Liver (tissue), 9 donors: Measurements from ENCODE around the gene RTN1. TPM values are rescaled to one million over a fixed set of nuclear protein-coding genes. Genes with fewer than 3 reads are reported as not detected.

Experiments
- DNase-seq: peaks from one replicate; pipeline ENCODE4 v3.0.0-alpha.2; 2017; ENCODE audit warnings: low spot score
- H3K27ac ChIP-seq, 2 donors: one replicate each; pipeline ENCODE4 v1.7.0; 2013; ENCODE audit warnings: inconsistent platforms in 2 of 2, low read length in 2 of 2, control low read depth in 1 of 2, low read depth in 1 of 2, mild to moderate bottlenecking in 1 of 2
- H3K27me3 ChIP-seq, 4 donors: one replicate each; pipeline versions ENCODE4 v1.6.1 to v1.7.0; 2013; ENCODE audit warnings: low read length in 3 of 4, inconsistent platforms in 1 of 4, mild to moderate bottlenecking in 1 of 4, moderate library complexity in 1 of 4; ENCODE audit not compliant: control insufficient read depth in 4 of 4, insufficient read depth in 4 of 4
- H3K36me3 ChIP-seq, 4 donors: one replicate each; pipeline versions ENCODE4 v1.6.1 to v1.7.0; 2013; ENCODE audit warnings: low read length in 3 of 4, mild to moderate bottlenecking in 3 of 4, low read depth in 1 of 4, moderate library complexity in 1 of 4; ENCODE audit not compliant: control insufficient read depth in 4 of 4, insufficient read depth in 3 of 4
- H3K4me1 ChIP-seq, 4 donors: one replicate each; pipeline versions ENCODE4 v1.6.1 to v1.7.0; 2013; ENCODE audit warnings: low read length in 3 of 4, mild to moderate bottlenecking in 3 of 4, moderate library complexity in 1 of 4; ENCODE audit not compliant: control insufficient read depth in 4 of 4, insufficient read depth in 4 of 4
- H3K4me3 ChIP-seq, 3 donors: one replicate each; pipeline versions ENCODE4 v1.6.1 to v1.7.0; 2013; ENCODE audit warnings: low read length in 3 of 3, control low read depth in 1 of 3, low read depth in 1 of 3, mild to moderate bottlenecking in 1 of 3
- H3K9ac ChIP-seq, 2 donors: one replicate each; pipeline ENCODE4 v1.7.0; 2013; ENCODE audit warnings: low read length in 2 of 2, mild to moderate bottlenecking in 2 of 2, moderate library complexity in 2 of 2, control low read depth in 1 of 2, low read depth in 1 of 2
- H3K9me3 ChIP-seq, 4 donors: one replicate each; pipeline versions ENCODE4 v1.6.1 to v1.7.0; 2013; ENCODE audit warnings: low read length in 3 of 4; ENCODE audit not compliant: control insufficient read depth in 4 of 4
- CTCF ChIP-seq: fragments of 150-350 bp; IDR thresholded peaks from 2 replicates; pipeline ENCODE4 v1.5.1; 2017; ENCODE audit warnings: improper control_type of control experiment, low read depth, low read length; ENCODE audit not compliant: missing input control
- EGR1 ChIP-seq, 2 donors: IDR thresholded peaks; 2 replicates each; pipeline ENCODE4 v1.6.1; 2016 to 2018; ENCODE audit warnings: antibody characterized with exemption in 2 of 2, low read depth in 2 of 2
- FOXA1 ChIP-seq: IDR thresholded peaks from 2 replicates; pipeline ENCODE4 v1.6.1; 2016; ENCODE audit warnings: antibody characterized with exemption
- FOXA2 ChIP-seq: IDR thresholded peaks from 2 replicates; pipeline ENCODE4 v1.6.1; 2016; ENCODE audit warnings: antibody characterized with exemption
- GABPA ChIP-seq, 2 donors: IDR thresholded peaks in 1 of 2; conservative IDR thresholded peaks in 1 of 2; 2 replicates each; pipeline ENCODE4 v1.6.1; 2016; ENCODE audit warnings: antibody characterized with exemption in 2 of 2, mild to moderate bottlenecking in 1 of 2, moderate library complexity in 1 of 2
- HNF4A ChIP-seq, 2 donors: conservative IDR thresholded peaks; 2 replicates each; pipeline ENCODE4 v1.6.1; 2016; ENCODE audit warnings: antibody characterized with exemption in 2 of 2, mild to moderate bottlenecking in 2 of 2
- HNF4G ChIP-seq: IDR thresholded peaks from 2 replicates; pipeline ENCODE4 v1.6.1; 2016; ENCODE audit warnings: antibody characterized with exemption
- JUND ChIP-seq, 2 donors: IDR thresholded peaks; 2 replicates each; pipeline ENCODE4 v1.6.1; 2016; ENCODE audit warnings: antibody characterized with exemption in 2 of 2
- MAX ChIP-seq: IDR thresholded peaks from 2 replicates; pipeline ENCODE4 v1.6.1; 2016; ENCODE audit warnings: antibody characterized with exemption
- NR2F2 ChIP-seq: IDR thresholded peaks from 2 replicates; pipeline ENCODE4 v1.6.1; 2016; ENCODE audit warnings: antibody characterized with exemption
- RAD21 ChIP-seq, 2 donors: IDR thresholded peaks; 2 replicates each; pipeline ENCODE4 v1.6.1; 2016; ENCODE audit warnings: antibody characterized with exemption in 2 of 2, mild to moderate bottlenecking in 2 of 2
- REST ChIP-seq: IDR thresholded peaks from 2 replicates; pipeline ENCODE4 v1.6.1; 2016; ENCODE audit warnings: antibody characterized with exemption, mild to moderate bottlenecking
- RXRA ChIP-seq, 2 donors: IDR thresholded peaks; 2 replicates each; pipeline ENCODE4 v1.6.1; 2017 to 2018; ENCODE audit warnings: antibody characterized with exemption in 2 of 2, mild to moderate bottlenecking in 1 of 2
- SP1 ChIP-seq: IDR thresholded peaks from 2 replicates; pipeline ENCODE4 v1.6.1; 2018; ENCODE audit warnings: antibody characterized with exemption, mild to moderate bottlenecking
- TAF1 ChIP-seq: conservative IDR thresholded peaks from 2 replicates; pipeline ENCODE4 v1.6.1; 2016; ENCODE audit warnings: antibody characterized with exemption, mild to moderate bottlenecking
- YY1 ChIP-seq: IDR thresholded peaks from 2 replicates; pipeline ENCODE4 v1.6.1; 2016; ENCODE audit warnings: antibody characterized with exemption, mild to moderate bottlenecking
- ZBTB33 ChIP-seq: IDR thresholded peaks from 2 replicates; pipeline ENCODE4 v1.6.1; 2016; ENCODE audit warnings: antibody characterized with exemption
- WGBS: extraction: QIAGEN DNeasy Blood & Tissue Kit; methylation state at CpG from one replicate; pipeline ENCODE4 v1.1.7; 2013; 5-methylcytosine and 5-hydroxymethylcytosine counted together
- polyA plus RNA-seq, 2 donors: library from polyadenylated mRNA; stranded (reverse) in 1 of 2; unstranded in 1 of 2; fragments of 200-250 nt in 1 of 2; fragments of >200 nt in 1 of 2; fragmentation: Nextera tagmentation in 1 of 2; extraction: Ambion mirVana in 1 of 2; gene quantifications; one replicate each; pipeline versions ENCODE4 v1.2.1 to v1.2.3, GENCODE V29; 2013 to 2015
- total RNA-seq, 2 donors: library from RNA; depleted of rRNA; stranded (reverse); fragments of >200 nt; gene quantifications; one replicate each; pipeline ENCODE4 v1.2.3, GENCODE V29; 2014
- TF ChIP-seq, protein P1 (sequence below): IDR thresholded peaks from 2 replicates; pipeline ENCODE4 v1.6.1; 2016; ENCODE audit warnings: antibody characterized with exemption
- donor health status: healthy.
- donor health status: healthy.
- donor health status: healthy.
- donor health status: healthy.
- donor health status: healthy.

RTN1 gene
- total and polyA plus RNA-seq, 4 donors, result 0.08 to 1.8 (median 0.37) TPM

DNA sequence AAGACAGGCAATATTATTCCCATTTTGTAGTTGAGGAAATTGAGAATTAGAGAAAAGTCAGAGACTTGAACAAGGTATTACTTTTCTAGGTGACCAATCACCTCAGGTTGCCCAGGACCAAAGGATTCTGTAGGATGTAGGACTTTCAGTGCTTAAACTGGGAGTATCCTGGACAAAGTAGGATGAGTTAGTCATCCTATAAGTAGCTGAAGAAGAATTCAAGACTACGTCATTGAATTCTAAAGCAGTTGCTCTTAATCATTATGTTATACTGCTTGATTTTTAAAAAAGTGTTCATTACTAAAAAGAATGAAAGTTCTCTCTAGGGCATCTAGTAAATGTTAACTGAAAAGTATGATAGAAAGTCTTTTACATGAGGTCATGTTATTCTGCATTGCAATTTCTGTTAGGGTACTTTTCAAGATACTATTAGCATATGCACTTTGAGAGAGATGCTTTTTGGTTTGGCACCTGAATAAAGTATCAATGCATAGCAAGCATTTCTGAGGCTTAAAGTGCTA lies 101.7 kb downstream of the RTN1 start:
- DNase-seq, result no peak
- no peaks in the 10 kb centered on the region for H3K36me3 ChIP-seq
- H3K27ac ChIP-seq, result no peak overlapping the region
- H3K9me3 ChIP-seq, result no peaks in the 10 kb centered on the region
- 89% methylated on average over 1 of the region's 1 CpG for WGBS
- no peak for TF ChIP-seq RXRA (IDR thresholded peaks at IDR 0.05)
- no peak overlapping the region for H3K9ac ChIP-seq
- H3K27me3 ChIP-seq, result no peaks in the 10 kb centered on the region
- H3K4me1 ChIP-seq, result no peaks in the 10 kb centered on the region
- H3K4me3 ChIP-seq, result no peak overlapping the region

GRCh38 chr14:59761851-59762250 lies 108.7 kb downstream of the RTN1 start:
- TF ChIP-seq FOXA2 (no peak), MAX (no peak), HNF4A (conservative IDR thresholded peaks at IDR 0.05) (no peak), REST (no peak), JUND (IDR thresholded peaks at IDR 0.05) (no peak), GABPA (IDR thresholded peaks at IDR 0.05 in 1 of 2, conservative IDR thresholded peaks at IDR 0.05 in 1 of 2) (no peak), TAF1 (no peak), EGR1 (IDR thresholded peaks at IDR 0.05; ENCODE audit: low read depth in 2 of 2) (no peak), RAD21 (IDR thresholded peaks at IDR 0.05) (no peak), YY1 (no peak), FOXA1 (no peak), CTCF (no peak), RXRA (IDR thresholded peaks at IDR 0.05) (no peak), SP1 (no peak), HNF4G (no peak), NR2F2 (no peak), ZBTB33 (no peak)
- TF ChIP-seq, protein P1, sequence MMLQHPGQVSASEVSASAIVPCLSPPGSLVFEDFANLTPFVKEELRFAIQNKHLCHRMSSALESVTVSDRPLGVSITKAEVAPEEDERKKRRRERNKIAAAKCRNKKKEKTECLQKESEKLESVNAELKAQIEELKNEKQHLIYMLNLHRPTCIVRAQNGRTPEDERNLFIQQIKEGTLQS, result no peak
- no peak overlapping the region for H3K27ac ChIP-seq
- no peak overlapping the region for H3K9ac ChIP-seq
- H3K27me3 ChIP-seq, result peaks cover 0 to 4% (median 0%) of the 10 kb centered on the region in 4 donors
- H3K36me3 ChIP-seq, result no peaks in the 10 kb centered on the region
- no peak overlapping the region for H3K4me3 ChIP-seq
- no peaks in the 10 kb centered on the region for H3K4me1 ChIP-seq
- no peak for DNase-seq
- no peaks in the 10 kb centered on the region for H3K9me3 ChIP-seq
- WGBS, result 90% methylated on average over 6 of the region's 6 CpGs
